Left renal cortex interstitium (tissue), 4 donors: ENCODE results near the gene KRT72. TPM values are rescaled to one million over a fixed set of nuclear protein-coding genes. Genes with fewer than 3 reads are reported as not detected.
"Not testable (repeated sequence)": the region's sequence is repeated elsewhere in the genome, so short reads cannot be mapped to it uniquely, and the experiment has no call there.

Experiments
- DNase-seq, 4 donors: peaks; one replicate each; pipeline ENCODE4 v3.0.0-alpha.2; 2013; ENCODE audit warnings: low read depth in 4 of 4, low spot score in 2 of 4, missing footprints in 1 of 4
- polyA plus RNA-seq, 4 donors: library from polyadenylated mRNA; unstranded; fragments of 120-200 nt; gene quantifications; one replicate each; pipeline ENCODE4 v1.2.1, GENCODE V29; 2013; ENCODE audit not compliant: insufficient read length in 4 of 4

Gene KRT72
- polyA plus RNA-seq, 4 donors: 0.08 to 0.17 TPM; not detected in 2

- DNase-seq: no peak
Measured at GRCh38 chr12:52608826-52609630, 7.8 kb upstream of the KRT72 start.

GRCh38 chr12:52608161-52608560, 6.9 kb upstream of the KRT72 start:
- no peak for DNase-seq

GRCh38 chr12:52607314-52607713, 6.1 kb upstream of the KRT72 start:
- DNase-seq: no peak

- no peak for DNase-seq
Measured at GRCh38 chr12:52606581-52607218, 5.4 kb upstream of the KRT72 start.

- DNase-seq: no peak
Measured at GRCh38 chr12:52606096-52606495, 4.8 kb upstream of the KRT72 start.

GRCh38 chr12:52605542-52605941, 4.3 kb upstream of the KRT72 start:
- no peak for DNase-seq

GRCh38 chr12:52604859-52605258, 3.6 kb upstream of the KRT72 start:
- DNase-seq: no peak

- DNase-seq: no peak
Measured at GRCh38 chr12:52603314-52603713, 2.1 kb upstream of the KRT72 start.

GRCh38 chr12:52602552-52602951, 1.3 kb upstream of the KRT72 start:
- no peak for DNase-seq

- DNase-seq: no peak
Measured at GRCh38 chr12:52601671-52602070, 408 bp upstream of the KRT72 start.

GRCh38 chr12:52600475-52600874, 788 bp downstream of the KRT72 start:
- DNase-seq: no peak

GRCh38 chr12:52600071-52600470, 1.2 kb downstream of the KRT72 start:
- no peak for DNase-seq

GRCh38 chr12:52598966-52599365, 2.3 kb downstream of the KRT72 start:
- no peak for DNase-seq

GRCh38 chr12:52594237-52594636, 7.0 kb downstream of the KRT72 start:
- not testable (repeated sequence) for DNase-seq

- DNase-seq: no peak
Measured at GRCh38 chr12:52591521-52591920, 9.7 kb downstream of the KRT72 start.

- no peak for DNase-seq
Measured at GRCh38 chr12:52590021-52590420, 11.2 kb downstream of the KRT72 start.

- no peak for DNase-seq
Measured at GRCh38 chr12:52587563-52587962, 13.7 kb downstream of the KRT72 start.

GRCh38 chr12:52585946-52586345, 15.3 kb downstream of the KRT72 start:
- no peak for DNase-seq

- no peak for DNase-seq
Measured at GRCh38 chr12:52585066-52585465, 16.2 kb downstream of the KRT72 start.

GRCh38 chr12:52584156-52584682, 17.0 kb downstream of the KRT72 start:
- DNase-seq: no peak

GRCh38 chr12:52582971-52583456, 18.2 kb downstream of the KRT72 start:
- peak; percentile 13 to 50 (median 29) for DNase-seq

GRCh38 chr12:52582486-52582885, 18.8 kb downstream of the KRT72 start:
- no peak for DNase-seq
